ENCODE measurements around the gene TRERF1. TPM values are rescaled to one million over a fixed set of nuclear protein-coding genes. Genes with fewer than 3 reads are reported as not detected.

Gene TRERF1
- polyA plus RNA-seq, 1 of the 3 experiments (the other 2 are of a cell fraction) = 3.6 TPM

- Histone ChIP-seq H3F3A (replicated peaks; ENCODE audit: insufficient read depth) (no peaks in the 10 kb centered on the region), H3K4me1 (ENCODE audit: control insufficient read depth in 1 of 2, insufficient read depth in 2 of 2, low read depth in 1 of 2, low read length in 1 of 2) (peaks cover 0 to 8% of the 10 kb centered on the region in 2 experiments; a peak in 2 of 4 replicates), H3K4me3 (ENCODE audit: low read depth in 2 of 2, low read length in 1 of 2) (no peak overlapping the region), H3K4me2 (no peak overlapping the region), H3K9me3 (0 out of 2 replicates have a peak, but pooled peaks cover 7% of the 10 kb centered on the region), H3K36me3 (replicated peaks in 1 of 2; ENCODE audit: control insufficient read depth in 1 of 2, insufficient read depth in 2 of 2, low read length in 1 of 2) (peaks cover 0 to 19% of the 10 kb centered on the region in 2 experiments), H3K9me2 (no peaks in the 10 kb centered on the region), H3K79me2 (ENCODE audit: insufficient read depth) (peaks cover 23% of the 10 kb centered on the region), H3K27me3 (ENCODE audit: insufficient read depth) (no peaks in the 10 kb centered on the region), H3K9ac (no peak overlapping the region), H3K27ac (ENCODE audit: low read depth in 2 of 2, low read length in 1 of 2) (no peak overlapping the region), H4K20me1 (ENCODE audit: insufficient read depth) (no peaks in the 10 kb centered on the region), H2AFZ (ENCODE audit: low read depth) (no peak overlapping the region)
- ChIA-PET POLR2A (no interaction called here), CTCF (no interaction called here)
- DNase-seq = no peak
- TF ChIP-seq RAD21 (IDR thresholded peaks at IDR 0.05; ENCODE audit: low read length) (no peak), EP300 (IDR thresholded peaks at IDR 0.05; ENCODE audit: borderline replicate concordance in 1 of 2, low read depth in 1 of 2, low read length in 1 of 2) (no peak), TEAD4 (IDR thresholded peaks at IDR 0.05; ENCODE audit: borderline replicate concordance, insufficient read depth) (no peak), GATA2 (CRISPR knock-in tag; IDR thresholded peaks at IDR 0.05) (no peak), MEF2A (IDR thresholded peaks at IDR 0.05; ENCODE audit: borderline replicate concordance, low read depth) (no peak)
- 77% methylated on average over 8 of the region's 8 CpGs for WGBS (ENCODE audit: low lambda C conversion rate)
These were observed 22.6 kb downstream of the TRERF1 start for GRCh38 chr6:42429042-42429585.

GRCh38 chr6:42428326-42429041, 23.2 kb downstream of the TRERF1 start:
- POLR2A ChIA-PET = no interaction called here
- no peak overlapping the region for H2AFZ ChIP-seq (ENCODE audit: low read depth)
- WGBS (ENCODE audit: low lambda C conversion rate) = 90% methylated on average over 7 of the region's 7 CpGs

More at GRCh38 chr6:42428326-42429041, 23.2 kb downstream of the TRERF1 start:
- Histone ChIP-seq H3K9me2 (no peaks in the 10 kb centered on the region), H3K36me3 (replicated peaks in 1 of 2; ENCODE audit: control insufficient read depth in 1 of 2, insufficient read depth in 2 of 2, low read length in 1 of 2) (peaks cover 0 to 12% of the 10 kb centered on the region in 2 experiments), H3F3A (replicated peaks; ENCODE audit: insufficient read depth) (no peaks in the 10 kb centered on the region), H3K4me1 (ENCODE audit: control insufficient read depth in 1 of 2, insufficient read depth in 2 of 2, low read depth in 1 of 2, low read length in 1 of 2) (peaks cover 0 to 8% of the 10 kb centered on the region in 2 experiments; a peak in 2 of 4 replicates), H3K4me3 (ENCODE audit: low read depth in 2 of 2, low read length in 1 of 2) (no peak overlapping the region), H4K20me1 (ENCODE audit: insufficient read depth) (no peaks in the 10 kb centered on the region), H3K27ac (ENCODE audit: low read depth in 2 of 2, low read length in 1 of 2) (no peak overlapping the region), H3K27me3 (ENCODE audit: insufficient read depth) (no peaks in the 10 kb centered on the region), H3K4me2 (no peak overlapping the region), H3K9ac (no peak overlapping the region), H3K9me3 (0 out of 2 replicates have a peak, but pooled peaks cover 3% of the 10 kb centered on the region), H3K79me2 (ENCODE audit: insufficient read depth) (peaks cover 17% of the 10 kb centered on the region)
- CTCF ChIA-PET = interaction anchor here (0.7 to 1.0 kb wide), 3 partner anchors 13 to 50 kb away, joined by 3 to 4 read pairs (median 3); no protein-coding TSS in a partner anchor
- peak; percentile 27 for DNase-seq
- no peak for TF ChIP-seq POLR2AphosphoS5 (IDR thresholded peaks at IDR 0.05; ENCODE audit: low read depth, low read length)
- no peak for TF ChIP-seq NFIC (IDR thresholded peaks at IDR 0.05; ENCODE audit: borderline replicate concordance)
- TF ChIP-seq FOXM1 (IDR thresholded peaks at IDR 0.05; ENCODE audit: low read depth) = no peak
- no peak for TF ChIP-seq SIN3A (IDR thresholded peaks at IDR 0.05; ENCODE audit: borderline replicate concordance, low read depth, low read length)
- no peak for TF ChIP-seq SMC3 (IDR thresholded peaks at IDR 0.05; ENCODE audit: low read depth, low read length)
- TF ChIP-seq RXRA (IDR thresholded peaks at IDR 0.05; ENCODE audit: borderline replicate concordance, low read depth) = no peak
- TF ChIP-seq EP300 (IDR thresholded peaks at IDR 0.05; ENCODE audit: borderline replicate concordance in 1 of 2, low read depth in 1 of 2, low read length in 1 of 2) = no peak
- TF ChIP-seq FOXJ3 (CRISPR knock-in tag; IDR thresholded peaks at IDR 0.05) = no peak
- no peak for TF ChIP-seq MXI1 (IDR thresholded peaks at IDR 0.05; ENCODE audit: low read depth, low read length)
- no peak for TF ChIP-seq MEF2A (IDR thresholded peaks at IDR 0.05; ENCODE audit: borderline replicate concordance, low read depth)
- TF ChIP-seq EZH2phosphoT487 (IDR thresholded peaks at IDR 0.05; ENCODE audit: borderline replicate concordance, low read depth) = no peak
- TF ChIP-seq FOSL2 (IDR thresholded peaks at IDR 0.05; ENCODE audit: borderline replicate concordance, low read depth) = no peak
- TF ChIP-seq TEAD4 (IDR thresholded peaks at IDR 0.05; ENCODE audit: borderline replicate concordance, insufficient read depth) = no peak
- TF ChIP-seq GABPA (IDR thresholded peaks at IDR 0.05; ENCODE audit: low read depth) = no peak
- TF ChIP-seq YY1 (IDR thresholded peaks at IDR 0.05; ENCODE audit: low read depth) = no peak
- TF ChIP-seq RFX5 (IDR thresholded peaks at IDR 0.05; ENCODE audit: low read length) = no peak
- no peak for TF ChIP-seq CHD2 (IDR thresholded peaks at IDR 0.05; ENCODE audit: low read length, partially characterized antibody)
- no peak for TF ChIP-seq TCF12 (IDR thresholded peaks at IDR 0.05)

Data from SK-N-SH (cell line).